ENCODE data around the gene SEMA5B.

DNA sequence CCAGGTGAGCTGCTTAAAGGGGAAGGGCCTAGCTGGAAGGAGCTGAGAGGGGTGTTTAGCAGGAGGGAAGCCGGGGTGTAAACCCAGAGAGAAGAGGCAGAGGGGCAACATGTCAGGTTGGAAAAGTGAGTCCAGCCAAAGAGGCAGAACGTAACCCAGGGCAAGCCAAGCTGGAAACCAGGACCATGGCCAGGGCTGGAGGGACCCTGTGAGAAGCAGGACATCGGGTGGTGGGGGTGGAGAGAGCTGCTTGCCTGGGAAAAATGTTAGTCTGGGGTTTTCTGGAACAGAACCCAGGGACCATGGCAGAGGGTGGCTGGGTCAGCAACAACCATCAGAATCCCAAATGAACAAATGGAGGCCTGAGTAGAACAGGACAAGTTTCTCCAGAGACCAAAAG lies 32.6 kb downstream of the SEMA5B start:
- TF ChIP-seq ZXDB (tag by site-specific recombination; IDR thresholded peaks at IDR 0.05) (no peak), HOXA7 (CRISPR knock-in tag; IDR thresholded peaks at IDR 0.05; ENCODE audit: borderline replicate concordance) (no peak), CTCF (tag by site-specific recombination; IDR thresholded peaks at IDR 0.05) (no peak), ZNF362 (tag by site-specific recombination; IDR thresholded peaks at IDR 0.05) (no peak), ZNF837 (tag by site-specific recombination; IDR thresholded peaks at IDR 0.05) (no peak), ZNF426 (tag by site-specific recombination; IDR thresholded peaks at IDR 0.05) (no peak), ZNF658 (tag by site-specific recombination; IDR thresholded peaks at IDR 0.05) (no peak), OVOL3 (tag by site-specific recombination; IDR thresholded peaks at IDR 0.05) (no peak), ZNF391 (tag by site-specific recombination; IDR thresholded peaks at IDR 0.05; ENCODE audit: borderline replicate concordance, low read depth) (no peak)
- TF ChIP-seq, protein P1, sequence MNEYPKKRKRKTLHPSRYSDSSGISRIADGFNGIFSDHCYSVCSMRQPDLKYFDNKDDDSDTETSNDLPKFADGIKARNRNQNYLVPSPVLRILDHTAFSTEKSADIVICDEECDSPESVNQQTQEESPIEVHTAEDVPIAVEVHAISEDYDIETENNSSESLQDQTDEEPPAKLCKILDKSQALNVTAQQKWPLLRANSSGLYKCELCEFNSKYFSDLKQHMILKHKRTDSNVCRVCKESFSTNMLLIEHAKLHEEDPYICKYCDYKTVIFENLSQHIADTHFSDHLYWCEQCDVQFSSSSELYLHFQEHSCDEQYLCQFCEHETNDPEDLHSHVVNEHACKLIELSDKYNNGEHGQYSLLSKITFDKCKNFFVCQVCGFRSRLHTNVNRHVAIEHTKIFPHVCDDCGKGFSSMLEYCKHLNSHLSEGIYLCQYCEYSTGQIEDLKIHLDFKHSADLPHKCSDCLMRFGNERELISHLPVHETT (tag by site-specific recombination; IDR thresholded peaks at IDR 0.05): no peak

Measured in HEK293 (cell line).